Heart left ventricle (tissue), 16 donors: Measurements from ENCODE around the gene TESK1. TPM values are rescaled to one million over a fixed set of nuclear protein-coding genes. Genes with fewer than 3 reads are reported as not detected.

Experiments used
- ATAC-seq, 4 donors: fragments of 200-7000 bp; cut with Tn5 transposase; one replicate each; pipeline ENCODE4 v1.9.1; 2020 to 2022; ENCODE audit warnings: moderate library complexity in 4 of 4, mild to moderate bottlenecking in 3 of 4, moderate number of reproducible peaks in 1 of 4
- DNase-seq, 5 donors: peaks; one replicate each; pipeline ENCODE4 v3.0.0-alpha.2; 2020
- H3K27ac ChIP-seq, 12 donors: fragments of 200-600 bp; sonication (generic) in 4 of 12; one replicate each; pipeline versions ENCODE4 v1.5.0 to v1.8.0; 2016 to 2022; ENCODE audit warnings: mild to moderate bottlenecking in 2 of 12
- H3K27me3 ChIP-seq, 9 donors: fragments of 200-600 bp; sonication (generic) in 2 of 9; one replicate each; pipeline versions ENCODE4 v1.5.1 to v1.8.0; 2016 to 2022; ENCODE audit warnings: mild to moderate bottlenecking in 3 of 9
- H3K36me3 ChIP-seq, 9 donors: fragments of 200-600 bp; sonication (generic) in 2 of 9; one replicate each; pipeline versions ENCODE4 v1.5.0 to v1.8.0; 2018 to 2022; ENCODE audit warnings: mild to moderate bottlenecking in 2 of 9
- H3K4me1 ChIP-seq, 12 donors: fragments of 200-600 bp; sonication (generic) in 4 of 12; one replicate each; pipeline versions ENCODE4 v1.5.0 to v1.8.0; 2016 to 2022; ENCODE audit warnings: mild to moderate bottlenecking in 3 of 12
- H3K4me3 ChIP-seq, 12 donors: fragments of 200-600 bp; sonication (generic) in 4 of 12; one replicate each; pipeline versions ENCODE4 v1.5.0 to v1.8.0; 2017 to 2022; ENCODE audit warnings: mild to moderate bottlenecking in 9 of 12, moderate library complexity in 4 of 12
- H3K9me3 ChIP-seq, 12 donors: fragments of 200-600 bp; sonication (generic) in 4 of 12; one replicate each; pipeline versions ENCODE4 v1.5.0 to v1.8.0; 2016 to 2022; ENCODE audit warnings: mild to moderate bottlenecking in 1 of 12
- CTCF ChIP-seq, 12 donors: fragments of 200-600 bp; sonication (generic) in 4 of 12; IDR thresholded peaks; one replicate each; pipeline versions ENCODE4 v1.5.0 to v1.8.0; 2018 to 2022; ENCODE audit warnings: antibody characterized with exemption in 12 of 12, mild to moderate bottlenecking in 5 of 12
- POLR2A ChIP-seq, 2 donors: fragments of 450-650 bp; IDR thresholded peaks; one replicate each; pipeline ENCODE4 v1.6.1; 2017; ENCODE audit warnings: antibody characterized with exemption in 2 of 2, mild to moderate bottlenecking in 2 of 2, moderate library complexity in 2 of 2
- WGBS, 4 donors: extraction: QIAGEN DNeasy Blood & Tissue Kit in 2 of 4; methylation state at CpG; one replicate each; pipeline versions ENCODE4 v1.1.5 to v1.1.7; 2013 to 2018; 5-methylcytosine and 5-hydroxymethylcytosine counted together
- intact Hi-C, 10 donors: fragments of 100-400 bp; cut with DNase I; formaldehyde crosslinking; loops; one replicate each; pipeline versions ENCODE4 v1.11.1 to v1.14.2; 2022
- polyA plus RNA-seq, 2 donors: library from polyadenylated mRNA; stranded (reverse); fragments of 200-250 nt; gene quantifications; one replicate each; pipeline ENCODE4 v1.2.3, GENCODE V29; 2013
- total RNA-seq, 9 donors: library from RNA; depleted of rRNA in 2 of 9; stranded (reverse); fragments of >200 nt in 2 of 9; fragmentation: NEBNext Ultra II Directional in 3 of 9; extraction: Animal tissue kit (Norgen Biotek cat#: 25700) in 3 of 9; gene quantifications; one replicate each; pipeline versions ENCODE4 v1.1.0 to v1.2.4, GENCODE V29; 2016 to 2023
- donor health status: ischemic (EF 13 %, LVEDD 7.1; RV severe dilation, severe dysfunction).
- donor health status: healthy with polysubstance abuse.
- donor health status: DM: no; HTN: yes; CAD: no.
- donor health status: DM: no; HTN: no; CAD: no.
- donor health status: ischemic (EF 25% LVEDD 6.9; RV normal size, moderate dysfunction).
- donor health status: ischemic (EF 25% LVEDD 5.7; RV mildly dilated, moderate dysfunction).
- donor health status: healthy.
- donor health status: DM: yes; HTN: yes; CAD: no.
- donor health status: ischemic (EF 35%, LVEDD 5.7; RV mildly dilated, moderate dysfunction).
- donor health status: nonischemic (EF 11% LVEDD 7.7; RV severe dilation, severe dysfunction).
- donor health status: DM: yes; HTN: yes; CAD: no.
- donor health status: PGD.
- donor health status: ischemic (EF 29% LVEDD 5.4; RV normal size, mild dysfunction).
- donor health status: nonischemic (EF 23%, LVEDD 6.1; RV moderate dilation, normal function).

The TESK1 gene
- total and polyA plus RNA-seq, 11 donors = 19.8 to 47.6 (median 24.8) TPM

- H3K9me3 ChIP-seq = no peaks in the 10 kb centered on the region
- no peak overlapping the region for H3K4me3 ChIP-seq
- H3K27me3 ChIP-seq = no peaks in the 10 kb centered on the region
- no peak for DNase-seq
- ATAC-seq = no peak
- WGBS, 4 donors = 88 to 96% (median 89%) methylated on average over 4 to 6 of the region's 6 CpGs
- intact Hi-C loops = loop anchor here in 1 of 10 donors (10.0 kb wide), 1 partner anchor 437 kb away; no protein-coding TSS in a partner anchor
- H3K27ac ChIP-seq = peak overlapping the region in 1 of 12 donors; percentile 48
- H3K4me1 ChIP-seq = peaks cover 4 to 34% (median 24%) of the 10 kb centered on the region in 12 donors
- TF ChIP-seq CTCF (IDR thresholded peaks at IDR 0.05) = no peak
- no peak for TF ChIP-seq POLR2A (IDR thresholded peaks at IDR 0.05)
- peaks cover 0 to 57% (median 49%) of the 10 kb centered on the region in 9 donors for H3K36me3 ChIP-seq
These were observed 43.4 kb upstream of the TESK1 start for GRCh38 chr9:35561468-35562261.

DNA sequence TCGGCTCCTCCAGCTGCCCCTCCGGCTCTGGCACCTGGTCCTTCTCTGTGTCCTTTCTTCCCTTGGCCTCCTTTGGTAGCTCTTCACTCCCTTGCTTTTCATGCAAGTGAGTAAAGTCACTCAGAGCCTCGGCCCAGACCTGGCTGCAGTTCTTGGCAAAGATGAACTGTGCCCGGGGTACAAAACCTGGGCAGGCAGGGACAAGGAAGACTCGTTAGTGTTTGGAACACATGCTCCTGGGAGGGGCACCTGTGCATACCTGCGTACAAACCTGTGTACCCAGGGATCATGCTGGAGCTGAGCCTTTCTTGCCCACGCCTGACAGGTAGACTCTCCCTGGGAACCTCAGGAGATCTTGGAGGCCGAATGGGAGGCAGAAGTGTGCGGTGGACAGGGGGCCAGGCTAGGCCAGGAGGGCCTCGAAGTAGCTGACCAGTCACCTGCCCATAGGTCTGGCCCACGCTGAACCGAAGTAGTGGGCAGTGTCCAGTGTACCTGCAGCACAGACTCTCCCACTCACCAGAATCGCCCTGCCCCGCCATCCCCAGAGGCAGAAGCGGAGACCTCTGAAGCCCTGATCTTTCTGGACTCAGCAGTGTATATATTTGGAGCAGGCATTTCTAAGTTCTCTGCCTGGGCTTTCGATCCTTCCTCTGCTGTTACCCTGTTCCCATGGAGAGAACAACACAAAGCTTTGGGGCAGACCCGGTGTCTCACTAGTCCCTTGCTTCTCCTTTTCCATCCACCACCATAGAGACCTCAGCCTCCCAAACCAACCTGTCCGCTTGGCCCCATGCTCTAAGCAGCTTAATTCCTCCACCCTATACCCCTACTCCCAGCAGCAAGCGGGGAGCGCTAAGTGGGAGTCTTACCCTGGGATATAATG is 41.9 kb upstream of the TESK1 start:
- Histone ChIP-seq H3K4me1 (peaks cover 4 to 34% (median 24%) of the 10 kb centered on the region in 12 donors), H3K9me3 (no peaks in the 10 kb centered on the region), H3K36me3 (peaks cover 0 to 42% (median 35%) of the 10 kb centered on the region in 9 donors), H3K27ac (peak overlapping the region in 11 of 12 donors; percentile 26 to 77 (median 57)), H3K4me3 (peak overlapping the region in 5 of 12 donors; percentile 1 to 42 (median 33)), H3K27me3 (no peaks in the 10 kb centered on the region)
- DNase-seq = no peak
- peak; percentile 9 to 51 (median 32) for ATAC-seq
- intact Hi-C loops = loop anchor here in 1 of 10 donors (10.0 kb wide), 1 partner anchor 438 kb away; no protein-coding TSS in a partner anchor
- WGBS, 4 donors = 77 to 89% (median 81%) methylated on average over 15 to 20 of the region's 20 CpGs
- TF ChIP-seq POLR2A (IDR thresholded peaks at IDR 0.05) (no peak), CTCF (IDR thresholded peaks at IDR 0.05) (no peak)

- peak; percentile 65 to 79 (median 66) for ATAC-seq
- TF ChIP-seq CTCF (IDR thresholded peaks at IDR 0.05) = no peak
- TF ChIP-seq POLR2A (IDR thresholded peaks at IDR 0.05) = no peak
- Histone ChIP-seq H3K27ac (peak overlapping the region in 11 of 12 donors; percentile 26 to 77 (median 57)), H3K4me1 (peaks cover 4 to 34% (median 24%) of the 10 kb centered on the region in 12 donors), H3K36me3 (peaks cover 0 to 36% (median 28%) of the 10 kb centered on the region in 9 donors), H3K27me3 (no peaks in the 10 kb centered on the region), H3K9me3 (no peaks in the 10 kb centered on the region), H3K4me3 (peak overlapping the region in 8 of 12 donors; percentile 1 to 42 (median 32))
- peak in 3 of 5 donors; percentile 51 to 53 (median 51) for DNase-seq
- 27 to 52% (median 36%) methylated on average over 11 to 14 of the region's 14 CpGs for WGBS, 4 donors
- intact Hi-C loops = loop anchor here in 1 of 10 donors (10.0 kb wide), 1 partner anchor 439 kb away; no protein-coding TSS in a partner anchor
These were observed 41.3 kb upstream of the TESK1 start for GRCh38 chr9:35563791-35564197.
